ENCODE results near the gene OR52E2. TPM values are rescaled to one million over a fixed set of nuclear protein-coding genes. Genes with fewer than 3 reads are reported as not detected.
"Not testable (repeated sequence)": the region's sequence is repeated elsewhere in the genome, so short reads cannot be mapped to it uniquely, and the experiment has no call there.

Gene OR52E2
- total RNA-seq, result not detected

- CTCF ChIA-PET, result no interaction called here
- POLR2A ChIA-PET, result no interaction called here
Observed at GRCh38 chr11:5059391-5059790, at the start of gene OR52E2. OR52E2 (minus strand) TSS chr11:5059627; CDS start chr11:5059627, 0 bp downstream.

- CTCF ChIA-PET, result no interaction called here
- POLR2A ChIA-PET, result no interaction called here
Observed at GRCh38 chr11:5107285-5107684, 47.9 kb upstream of the OR52E2 start.

- CTCF ChIA-PET, result no interaction called here
- POLR2A ChIA-PET, result no interaction called here
Observed at GRCh38 chr11:5103066-5103465, 43.6 kb upstream of the OR52E2 start.

GRCh38 chr11:5102246-5102645 is 42.8 kb upstream of the OR52E2 start:
- POLR2A ChIA-PET, result no interaction called here
- CTCF ChIA-PET, result no interaction called here

- CTCF ChIA-PET, result no interaction called here
Observed at GRCh38 chr11:5096011-5096410, 36.6 kb upstream of the OR52E2 start.

GRCh38 chr11:5092821-5093585 is 33.6 kb upstream of the OR52E2 start:
- ChIA-PET POLR2A (no interaction called here), CTCF (no interaction called here)

More at GRCh38 chr11:5096011-5096410, 36.6 kb upstream of the OR52E2 start:
- POLR2A ChIA-PET, result no interaction called here

GRCh38 chr11:5090668-5091067 is 31.2 kb upstream of the OR52E2 start:
- ChIA-PET POLR2A (no interaction called here), CTCF (no interaction called here)

GRCh38 chr11:5088556-5088955 is 29.1 kb upstream of the OR52E2 start:
- POLR2A ChIA-PET, result no interaction called here

GRCh38 chr11:5083602-5084001 is 24.2 kb upstream of the OR52E2 start:
- POLR2A ChIA-PET, result no interaction called here
- CTCF ChIA-PET, result no interaction called here

More at GRCh38 chr11:5088556-5088955, 29.1 kb upstream of the OR52E2 start:
- CTCF ChIA-PET, result no interaction called here

- ChIA-PET CTCF (no interaction called here), POLR2A (no interaction called here)
Observed at GRCh38 chr11:5081405-5081804, 22.0 kb upstream of the OR52E2 start.

- ChIA-PET CTCF (no interaction called here), POLR2A (no interaction called here)
Observed at GRCh38 chr11:5071799-5072198, 12.4 kb upstream of the OR52E2 start.

- POLR2A ChIA-PET, result no interaction called here
- CTCF ChIA-PET, result no interaction called here
Observed at GRCh38 chr11:5069272-5069671, 9.8 kb upstream of the OR52E2 start, which contains the start of gene OR52E1. OR52E1 (plus strand) TSS chr11:5069572.

- ChIA-PET CTCF (no interaction called here), POLR2A (no interaction called here)
Observed at GRCh38 chr11:5065027-5065426, 5.6 kb upstream of the OR52E2 start.

- POLR2A ChIA-PET, CTCF ChIA-PET: not testable (repeated sequence)
Observed at GRCh38 chr11:5058679-5059078, 748 bp downstream of the OR52E2 start.

- ChIA-PET CTCF (no interaction called here), POLR2A (no interaction called here)
Observed at GRCh38 chr11:5046754-5047330, 12.6 kb downstream of the OR52E2 start.

- POLR2A ChIA-PET, result no interaction called here
Observed at GRCh38 chr11:5046226-5046625, 13.2 kb downstream of the OR52E2 start, which contains the start of gene OR52J3. OR52J3 (plus strand) TSS chr11:5046526; CDS start chr11:5046526, 0 bp downstream.

GRCh38 chr11:5043380-5043779 is 16.0 kb downstream of the OR52E2 start:
- POLR2A ChIA-PET, result no interaction called here
- CTCF ChIA-PET, result no interaction called here

More at GRCh38 chr11:5046226-5046625, 13.2 kb downstream of the OR52E2 start, which contains the start of gene OR52J3:
- CTCF ChIA-PET, result no interaction called here

- ChIA-PET CTCF (no interaction called here), POLR2A (no interaction called here)
Observed at GRCh38 chr11:5042091-5042490, 17.3 kb downstream of the OR52E2 start.

- ChIA-PET CTCF (no interaction called here), POLR2A (no interaction called here)
Observed at GRCh38 chr11:5040876-5041275, 18.6 kb downstream of the OR52E2 start.

GRCh38 chr11:5038341-5038740 is 21.1 kb downstream of the OR52E2 start:
- POLR2A ChIA-PET, result no interaction called here
- CTCF ChIA-PET, result no interaction called here

GRCh38 chr11:5037926-5038325 is 21.5 kb downstream of the OR52E2 start:
- CTCF ChIA-PET, result no interaction called here
- POLR2A ChIA-PET, result no interaction called here

- CTCF ChIA-PET, result no interaction called here
- POLR2A ChIA-PET, result no interaction called here
Observed at GRCh38 chr11:5036669-5037068, 22.8 kb downstream of the OR52E2 start.

Measured in activated CD8-positive, alpha-beta memory T cell treated with anti-CD3 and anti-CD28 coated beads for 36 hours (primary cell).